ENCODE data around the gene NECAB2.

NECAB2 gene

GRCh38 chr16:83967838-83968305 is at the start of gene NECAB2:
Gene NECAB2 (plus strand): TSS chr16:83968244. CDS start chr16:83968649, 405 bp downstream.
- no peak for DNase-seq

DNA sequence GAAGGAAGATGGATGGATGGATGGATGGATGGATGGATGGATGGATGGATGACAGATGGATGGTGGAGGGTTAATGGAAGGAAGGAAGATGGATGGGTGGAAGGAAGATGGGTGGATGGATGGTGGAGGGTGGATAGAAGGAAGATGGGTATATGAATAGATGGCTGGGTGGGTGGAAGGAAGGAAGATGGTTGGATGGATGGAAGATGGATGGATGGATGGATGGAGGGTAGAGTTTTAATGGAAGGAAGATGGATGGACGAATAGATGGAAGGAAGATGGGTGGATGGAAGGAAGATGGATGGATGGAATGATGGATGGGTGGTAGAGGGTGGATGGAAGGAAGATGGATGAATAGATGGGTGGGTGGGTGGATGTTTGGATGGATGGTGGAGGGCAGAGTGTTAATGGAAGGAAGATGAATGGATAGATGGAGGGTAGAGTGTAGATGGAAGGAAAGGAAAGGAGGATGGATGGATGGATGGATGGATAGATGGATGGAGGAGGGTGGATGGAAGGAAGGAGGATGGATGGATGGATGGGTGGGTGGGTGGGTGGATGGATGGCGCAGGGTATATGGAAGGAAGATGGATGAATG is 47.1 kb upstream of the NECAB2 start:
- no peak for DNase-seq

DNA sequence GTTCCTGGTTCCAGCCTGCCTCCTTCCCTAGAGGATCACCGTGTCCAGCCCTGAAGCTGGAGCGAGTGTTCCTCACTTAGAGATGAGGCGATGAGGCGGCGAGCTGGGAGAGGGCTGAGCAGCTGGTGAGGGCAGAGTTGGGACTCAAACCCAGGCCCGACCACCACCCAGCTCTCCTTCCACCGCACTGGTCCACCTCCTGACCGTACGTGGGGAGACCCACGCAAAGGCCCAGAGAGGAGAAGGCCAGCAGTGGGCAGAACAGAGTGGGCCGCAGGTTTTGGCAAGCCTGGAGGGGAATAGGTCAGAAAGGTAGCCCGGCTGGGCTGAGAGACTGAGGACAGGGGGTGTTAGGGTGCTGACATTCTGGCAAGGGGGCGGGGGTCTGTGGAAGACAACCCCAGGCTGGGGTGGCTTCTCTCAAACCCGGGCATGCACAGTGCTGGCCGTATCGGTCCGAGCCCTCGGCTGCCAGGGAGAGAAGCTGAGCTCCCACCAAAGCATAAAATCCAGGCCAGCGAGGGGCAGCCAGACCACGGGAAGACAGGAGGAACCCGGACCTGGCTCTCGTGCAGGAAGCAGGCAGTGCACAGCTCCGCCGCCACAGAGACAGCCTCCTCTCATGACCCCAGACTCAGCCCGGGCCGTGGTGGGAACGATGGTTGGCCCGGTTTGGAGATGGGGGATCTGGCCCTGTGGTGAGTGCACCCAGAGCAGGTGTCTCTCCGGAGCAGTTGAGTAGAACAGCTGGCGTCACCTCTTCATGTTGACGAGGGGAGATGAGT is 44.3 kb upstream of the NECAB2 start:
- no peak for DNase-seq

GRCh38 chr16:83924686-83925085 is 43.4 kb upstream of the NECAB2 start:
- no peak for DNase-seq

DNA sequence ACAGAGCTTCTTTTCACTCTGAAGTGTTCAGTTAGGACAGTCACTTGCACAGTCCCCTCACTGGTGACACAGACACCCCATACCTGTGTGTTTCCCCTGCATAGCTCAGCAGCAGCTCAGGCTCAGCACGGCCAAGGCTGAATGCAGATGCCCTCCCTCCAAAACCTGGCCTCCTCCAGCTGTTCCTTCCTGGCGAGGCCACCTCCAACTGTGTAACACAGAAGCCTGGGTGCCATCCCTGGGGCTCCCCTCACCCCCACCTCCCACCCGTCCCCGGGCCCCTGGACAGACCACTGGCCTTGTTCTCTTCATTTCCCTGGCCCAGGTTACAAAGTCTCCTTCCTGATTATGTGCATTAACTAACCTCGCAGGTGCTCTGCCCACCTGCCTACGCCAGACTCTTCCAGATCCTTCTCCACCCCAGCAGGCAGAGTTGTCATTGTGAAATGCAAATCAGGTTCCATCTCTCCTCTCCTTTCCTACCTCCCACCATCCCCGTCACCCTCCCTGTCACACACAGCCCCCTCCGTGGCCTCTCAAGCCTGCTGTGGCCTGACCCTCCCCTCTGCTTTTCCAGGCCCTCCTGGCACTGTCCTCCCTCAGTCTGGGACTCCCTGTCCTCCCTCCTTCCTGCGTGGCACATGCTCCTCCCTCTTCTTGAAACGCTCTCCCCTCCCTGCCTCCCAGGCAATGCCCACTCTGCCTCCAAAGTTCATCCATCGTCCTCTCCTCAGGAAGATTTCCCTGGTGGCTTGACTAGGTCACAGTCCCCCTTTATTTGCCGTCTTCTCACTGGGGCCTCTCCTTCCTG is 42.7 kb upstream of the NECAB2 start:
- no peak for DNase-seq

DNA sequence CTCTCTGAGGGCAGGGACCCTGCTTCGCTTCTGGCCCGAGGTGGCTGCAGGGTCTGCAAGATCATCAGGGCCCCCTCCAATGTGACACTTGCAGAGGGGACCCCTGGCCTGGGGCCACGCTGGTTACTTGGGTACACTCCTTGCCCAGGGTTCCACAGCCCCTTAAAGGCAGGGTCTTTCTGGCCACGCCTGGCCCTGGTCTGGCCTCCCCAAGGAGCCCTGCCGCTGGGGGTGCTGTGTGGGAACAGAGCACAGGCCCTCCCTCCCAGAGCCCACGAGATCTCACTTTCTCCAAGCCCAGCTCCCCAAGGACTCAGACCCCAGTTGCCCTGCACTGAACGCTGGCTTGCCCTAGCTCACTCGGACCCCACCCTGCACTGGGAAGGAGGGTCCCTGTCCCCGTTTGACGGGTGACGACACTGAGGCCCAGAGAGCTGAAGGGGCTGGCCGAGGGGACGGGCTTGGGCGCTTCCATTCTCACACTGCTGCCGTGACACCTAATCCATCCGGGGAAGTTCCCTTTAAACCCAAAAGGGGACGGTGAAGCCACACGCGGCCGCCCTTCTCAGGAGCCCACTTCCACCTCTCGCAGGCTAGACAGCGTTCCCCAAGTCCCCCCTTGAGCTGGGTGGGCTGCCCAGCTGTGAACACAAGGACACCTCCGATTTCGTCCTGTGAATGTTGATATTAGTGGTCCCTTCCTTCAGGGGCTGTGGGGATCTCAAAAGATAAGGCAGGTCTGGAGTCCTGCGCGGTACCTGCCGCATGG is 41.9 kb upstream of the NECAB2 start:
- no peak for DNase-seq

- peak; percentile 46 for DNase-seq
Observed at GRCh38 chr16:83926726-83927397, 41.2 kb upstream of the NECAB2 start.

DNA sequence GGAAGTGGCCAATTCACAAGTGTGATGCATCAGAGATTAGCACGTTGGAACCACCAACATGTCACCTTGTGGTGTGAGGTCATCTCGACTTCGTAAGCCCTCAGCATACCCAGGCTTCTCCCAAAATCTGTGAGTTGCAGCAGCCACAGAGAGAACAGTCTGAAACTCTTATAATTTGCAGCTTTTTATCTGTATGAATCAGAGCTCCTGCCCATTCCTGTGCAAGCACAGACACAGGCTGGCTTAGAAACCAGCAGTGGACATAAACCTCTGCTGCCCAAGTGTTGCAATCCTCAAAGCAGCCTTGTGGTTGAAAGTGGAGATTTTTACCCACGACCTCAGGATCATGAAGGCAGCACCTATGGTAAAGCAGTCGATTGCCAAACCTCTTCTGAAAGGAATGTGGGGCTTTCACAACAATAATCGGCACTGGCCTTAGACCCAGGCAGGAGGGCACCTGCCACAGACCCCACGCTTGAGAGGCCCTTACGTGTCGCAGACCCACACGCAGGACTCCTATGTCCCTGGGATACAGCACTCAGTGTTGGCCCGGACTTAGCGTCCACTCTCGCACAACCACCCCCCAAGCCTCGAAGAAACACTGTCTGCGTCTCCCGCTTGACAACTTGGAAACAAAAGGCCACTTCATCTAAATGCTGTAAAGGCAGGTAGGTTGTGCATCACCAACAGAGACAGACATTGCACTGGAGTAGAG is 39.5 kb upstream of the NECAB2 start:
- DNase-seq = no peak

- no peak for DNase-seq
Observed at GRCh38 chr16:83929811-83930555, 38.1 kb upstream of the NECAB2 start.

- DNase-seq = no peak
Observed at GRCh38 chr16:83930730-83931500, 37.1 kb upstream of the NECAB2 start.

DNA sequence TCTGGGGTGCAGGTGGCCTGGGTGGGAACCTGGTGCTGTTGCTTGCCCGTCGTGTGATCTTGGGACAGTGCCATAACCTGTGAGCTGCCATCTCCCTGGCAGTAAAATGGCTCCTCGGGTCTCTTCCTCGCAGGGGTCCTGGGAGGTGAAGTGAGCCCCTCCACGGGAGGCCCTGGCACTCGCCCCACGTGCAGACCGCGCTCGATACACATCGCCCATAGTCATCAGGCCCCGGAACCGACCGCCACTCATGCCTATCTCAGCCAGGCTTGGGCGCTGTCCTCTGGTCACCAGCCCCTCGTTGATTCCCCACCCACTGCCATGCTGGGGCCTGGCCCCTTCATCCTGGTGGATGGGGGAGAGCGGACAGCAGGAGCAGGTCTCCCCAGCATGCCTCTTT is 36.5 kb upstream of the NECAB2 start:
- no peak for DNase-seq

- DNase-seq = no peak
Observed at GRCh38 chr16:83932304-83932703, 35.7 kb upstream of the NECAB2 start.

GRCh38 chr16:83932955-83933673 is 34.9 kb upstream of the NECAB2 start:
- no peak for DNase-seq

DNA sequence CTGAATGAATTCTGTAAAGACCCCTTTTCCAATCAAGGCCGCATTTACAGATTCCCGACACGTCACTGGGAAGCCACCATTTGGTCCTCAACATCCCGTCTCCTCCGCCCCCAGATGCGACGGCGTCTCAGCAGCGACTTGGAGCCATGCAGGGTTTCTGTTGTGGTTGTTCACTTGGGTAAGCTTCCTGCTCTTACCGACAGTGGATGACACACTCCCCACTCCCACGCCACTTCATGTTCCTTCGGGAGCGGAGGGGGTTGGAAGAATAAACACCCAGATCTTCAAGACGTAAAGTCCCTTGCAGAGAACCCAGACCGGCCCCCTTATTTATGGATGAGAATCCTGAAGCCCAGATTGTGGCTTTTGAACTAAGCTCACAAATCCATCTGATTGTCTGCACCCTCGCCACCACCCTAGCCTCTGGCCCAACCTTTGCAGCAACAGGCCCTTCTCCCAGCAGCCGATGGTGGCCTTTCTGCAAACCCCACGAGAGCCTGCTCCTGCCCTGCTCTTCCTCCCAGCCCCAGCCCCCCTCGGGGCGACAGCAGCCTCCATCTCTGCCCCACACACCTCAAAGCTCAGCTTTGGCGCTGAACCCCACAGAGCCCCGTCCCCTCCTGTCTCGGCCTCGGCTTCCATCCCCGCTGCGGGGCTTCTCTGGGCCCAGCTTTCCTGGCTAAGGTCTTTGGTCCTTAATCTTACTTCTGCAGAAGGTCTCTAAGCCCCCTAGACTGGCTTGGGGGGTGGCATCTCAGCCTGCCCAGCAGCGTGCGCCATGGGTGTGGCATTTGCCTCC is 34.0 kb upstream of the NECAB2 start:
- no peak for DNase-seq

- no peak for DNase-seq
Observed at GRCh38 chr16:83934684-83934977, 33.4 kb upstream of the NECAB2 start.

DNA sequence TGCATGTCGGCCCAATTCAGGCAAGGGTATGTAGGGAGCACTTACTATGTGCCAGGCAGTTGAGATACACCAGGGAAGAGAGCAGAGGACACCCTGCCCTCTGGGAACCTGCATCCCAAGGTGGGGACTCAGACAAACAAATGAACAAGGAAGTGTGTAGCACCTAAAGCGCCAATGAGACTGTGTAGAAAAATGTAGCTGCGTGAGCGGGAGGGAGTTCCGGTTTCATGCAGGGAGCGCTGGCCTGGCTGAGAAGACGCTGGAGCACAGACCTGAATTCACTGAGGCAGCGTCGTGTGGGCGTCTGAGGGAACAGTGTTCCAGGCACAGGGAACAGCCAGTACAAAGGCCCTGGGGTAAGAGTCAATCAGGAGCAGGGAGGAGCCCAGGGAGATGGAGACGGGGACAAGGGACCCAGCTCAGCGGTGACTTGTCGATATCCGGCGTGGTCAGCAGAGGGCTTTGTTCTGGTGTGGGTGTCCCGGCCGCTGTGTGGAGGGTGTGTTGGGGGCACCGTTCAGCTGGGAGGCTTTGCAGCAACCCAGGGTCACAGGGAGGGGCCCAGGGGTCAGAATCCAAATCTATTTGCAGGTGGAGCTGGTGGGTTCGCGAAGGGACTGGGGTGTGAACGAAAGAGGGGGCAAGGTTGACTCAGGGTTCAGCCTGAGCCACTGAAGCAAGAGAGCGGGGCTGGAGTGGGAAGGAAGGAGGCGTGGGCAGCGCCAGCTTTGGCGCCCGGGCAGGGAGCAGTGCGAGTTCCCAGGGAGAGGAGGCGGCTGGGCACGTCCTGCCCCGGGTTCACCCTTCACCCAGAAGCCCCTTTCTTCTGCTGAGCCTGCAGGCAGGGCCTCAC is 32.8 kb upstream of the NECAB2 start:
- DNase-seq = no peak

DNA sequence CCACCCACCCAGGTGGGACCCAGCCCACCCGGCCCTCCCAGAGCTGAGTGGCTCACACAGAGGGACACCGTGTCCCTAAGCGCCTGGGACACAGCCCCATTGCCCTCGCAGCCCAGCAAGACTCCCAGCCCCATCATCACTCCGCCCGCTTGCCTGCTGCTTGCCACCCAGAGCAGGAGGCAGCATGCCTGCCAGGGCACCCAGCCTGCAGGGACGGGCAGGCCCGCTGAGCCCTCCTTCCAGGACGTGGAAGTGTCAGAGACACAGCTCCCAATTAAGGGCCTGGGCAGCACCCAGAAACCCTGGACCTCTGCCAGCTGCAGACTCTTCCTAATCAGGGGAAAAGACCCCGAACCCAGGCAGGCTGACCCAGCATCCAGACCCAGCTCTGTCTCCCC is 32.2 kb upstream of the NECAB2 start:
- no peak for DNase-seq

All from activated T-cell treated with anti-CD3 and anti-CD28 coated beads for 4 hours (primary cell).